ENCODE measurements around the gene KRT35.

The KRT35 gene

DNA sequence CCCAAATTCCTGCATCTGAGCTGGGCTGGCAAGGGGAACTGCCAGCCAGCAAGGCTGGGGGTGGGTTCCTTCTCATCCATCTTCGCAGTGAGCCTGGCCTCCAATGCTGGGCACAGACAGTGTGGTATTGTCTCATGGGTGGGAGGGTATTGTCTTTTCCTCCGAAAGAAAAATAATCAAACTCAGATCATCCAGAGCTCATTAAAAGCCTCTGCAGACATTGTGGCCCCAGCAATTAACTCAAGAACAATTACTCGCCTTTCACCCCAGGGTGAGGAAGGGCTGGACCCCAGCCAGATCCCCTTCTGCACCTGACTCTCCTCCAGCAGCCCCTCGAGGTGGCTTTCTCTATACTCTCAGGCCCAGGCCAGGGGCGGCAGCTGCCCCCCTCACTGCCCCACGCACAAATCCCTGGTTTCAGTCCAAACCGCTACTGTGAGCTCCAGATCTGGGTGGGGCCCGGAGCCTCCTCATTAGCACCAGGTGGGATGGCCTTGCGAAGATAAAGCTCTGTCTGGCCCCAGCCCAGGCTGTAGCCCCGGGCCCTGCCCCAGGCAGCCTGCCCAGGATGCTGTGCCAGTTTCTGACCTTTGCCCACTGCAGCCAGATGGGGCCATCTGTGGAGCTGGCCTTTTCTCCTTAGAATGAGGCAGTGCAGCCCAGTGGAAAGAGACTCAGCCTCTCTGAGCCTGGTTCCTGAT lies 40.0 kb upstream of the KRT35 start:
- Histone ChIP-seq H3K27ac (ENCODE audit: low read depth, low read length) (no peak overlapping the region), H3K27me3 (ENCODE audit: control insufficient read depth, insufficient read depth, low read length) (no peaks in the 10 kb centered on the region), H3K9ac (ENCODE audit: low read depth, low read length) (no peak overlapping the region), H3K9me3 (ENCODE audit: control insufficient read depth, insufficient read depth, low read length) (no peaks in the 10 kb centered on the region), H3K36me3 (ENCODE audit: control insufficient read depth, insufficient read depth, low read length) (peaks cover 33% of the 10 kb centered on the region), H3K4me1 (ENCODE audit: control insufficient read depth, insufficient read depth, low read length) (peaks cover 15% of the 10 kb centered on the region), H3K4me3 (ENCODE audit: low read depth, low read length) (no peak overlapping the region)

- no peak overlapping the region for H3K9ac ChIP-seq (ENCODE audit: low read depth, low read length)
These were observed 38.7 kb upstream of the KRT35 start for GRCh38 chr17:41519501-41520224.

DNA sequence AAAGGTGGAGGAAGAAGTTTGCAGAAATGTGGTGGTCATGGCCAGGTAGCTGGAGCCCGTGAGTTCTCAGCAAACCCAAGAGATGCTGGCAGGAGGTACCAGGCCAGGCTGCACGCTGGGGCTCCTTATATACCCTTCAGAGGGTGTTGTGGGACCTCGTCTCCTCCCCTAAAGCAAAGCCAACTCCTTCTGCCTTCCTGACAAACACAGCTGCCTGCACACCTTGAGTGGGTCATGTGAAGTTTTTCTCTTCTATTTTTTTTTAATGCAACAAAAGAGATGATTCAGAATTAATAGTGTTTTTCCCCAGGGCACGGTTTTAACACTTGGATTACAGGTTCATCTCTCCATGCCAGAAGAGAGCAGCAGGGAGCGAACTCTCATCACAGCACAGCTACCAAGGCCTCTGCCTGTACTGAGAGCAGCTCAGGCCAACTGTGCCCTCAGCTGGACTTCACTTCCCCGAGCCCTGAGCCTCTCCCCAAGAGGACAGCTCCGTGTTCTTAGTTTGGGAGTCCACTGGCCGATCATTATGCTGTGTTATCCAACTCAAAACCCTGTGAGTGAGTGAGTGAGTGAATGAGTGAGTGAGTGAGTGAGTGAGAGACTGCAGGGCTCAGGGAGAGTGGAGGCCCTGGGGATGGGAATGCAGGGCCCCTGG lies 38.0 kb upstream of the KRT35 start, which contains the start of gene KRT15:
TSS of gene KRT15 (minus strand) at position 102 of the 661 bp plus-strand sequence. CDS start at position 39, 63 bp downstream.
- no peak within 1 kb of the TSS for H3K27ac ChIP-seq (ENCODE audit: low read depth, low read length)
- no peak within 1 kb of the TSS for H3K9ac ChIP-seq (ENCODE audit: low read depth, low read length)
- peaks cover 15% of the 10 kb centered on the region for H3K4me1 ChIP-seq (ENCODE audit: control insufficient read depth, insufficient read depth, low read length)
- H3K27me3 ChIP-seq (ENCODE audit: control insufficient read depth, insufficient read depth, low read length) = no peaks in the 10 kb centered on the region
- no peaks in the 10 kb centered on the region for H3K9me3 ChIP-seq (ENCODE audit: control insufficient read depth, insufficient read depth, low read length)
- H3K36me3 ChIP-seq (ENCODE audit: control insufficient read depth, insufficient read depth, low read length) = peaks cover 15% of the 10 kb centered on the region
- H3K4me3 ChIP-seq (ENCODE audit: low read depth, low read length) = no peak within 1 kb of the TSS

More at GRCh38 chr17:41519501-41520224, 38.7 kb upstream of the KRT35 start:
- Histone ChIP-seq H3K36me3 (ENCODE audit: control insufficient read depth, insufficient read depth, low read length) (peaks cover 23% of the 10 kb centered on the region), H3K27ac (ENCODE audit: low read depth, low read length) (no peak overlapping the region), H3K9me3 (ENCODE audit: control insufficient read depth, insufficient read depth, low read length) (no peaks in the 10 kb centered on the region), H3K27me3 (ENCODE audit: control insufficient read depth, insufficient read depth, low read length) (no peaks in the 10 kb centered on the region), H3K4me1 (ENCODE audit: control insufficient read depth, insufficient read depth, low read length) (peaks cover 15% of the 10 kb centered on the region), H3K4me3 (ENCODE audit: low read depth, low read length) (no peak overlapping the region)

DNA sequence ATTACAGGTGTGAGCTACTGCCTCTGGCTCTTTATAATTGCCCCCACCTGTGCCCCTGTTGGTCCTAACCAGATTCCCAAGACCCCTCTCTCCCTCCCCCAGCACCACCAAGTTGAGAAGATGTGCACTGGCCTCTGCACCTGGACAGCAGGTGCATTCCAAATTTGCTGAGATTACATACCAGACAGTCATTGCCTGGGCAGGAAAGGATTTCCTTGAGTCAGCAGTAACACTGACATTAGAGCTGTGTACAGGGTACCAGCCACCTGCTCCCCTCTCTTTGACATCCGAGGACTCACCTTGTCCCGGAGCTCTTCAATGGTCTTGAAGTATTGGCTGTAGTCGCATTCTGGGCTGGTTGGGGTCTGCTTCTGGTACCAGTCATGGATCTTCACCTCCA lies 37.1 kb upstream of the KRT35 start:
- no peak overlapping the region for H3K4me3 ChIP-seq (ENCODE audit: low read depth, low read length)
- no peaks in the 10 kb centered on the region for H3K27me3 ChIP-seq (ENCODE audit: control insufficient read depth, insufficient read depth, low read length)
- no peak overlapping the region for H3K27ac ChIP-seq (ENCODE audit: low read depth, low read length)
- H3K36me3 ChIP-seq (ENCODE audit: control insufficient read depth, insufficient read depth, low read length) = peaks cover 7% of the 10 kb centered on the region
- H3K4me1 ChIP-seq (ENCODE audit: control insufficient read depth, insufficient read depth, low read length) = peaks cover 15% of the 10 kb centered on the region
- no peak overlapping the region for H3K9ac ChIP-seq (ENCODE audit: low read depth, low read length)
- H3K9me3 ChIP-seq (ENCODE audit: control insufficient read depth, insufficient read depth, low read length) = no peaks in the 10 kb centered on the region

DNA sequence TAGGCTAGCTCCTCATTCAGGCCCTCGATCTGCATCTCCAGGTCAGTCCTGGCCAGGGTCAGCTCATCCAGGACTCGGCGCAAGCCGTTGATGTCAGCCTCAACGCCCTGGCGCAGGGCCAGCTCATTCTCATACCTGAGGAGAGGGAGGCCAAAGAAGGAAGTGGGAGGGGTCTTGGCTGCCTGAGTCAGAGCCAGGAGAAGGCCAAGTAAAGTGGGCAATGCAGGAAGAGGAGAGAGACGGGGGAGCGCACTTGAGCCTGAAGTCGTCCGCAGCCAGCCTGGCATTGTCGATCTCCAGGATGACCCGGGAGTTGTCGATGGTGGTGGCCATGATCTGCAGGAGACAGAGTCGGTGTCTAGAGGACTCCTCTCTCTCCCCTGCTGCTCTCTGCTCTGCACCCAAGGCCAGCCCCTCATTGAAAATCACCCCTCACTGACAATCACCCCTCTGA lies 35.9 kb upstream of the KRT35 start:
- H3K36me3 ChIP-seq (ENCODE audit: control insufficient read depth, insufficient read depth, low read length) = no peaks in the 10 kb centered on the region
- no peak overlapping the region for H3K27ac ChIP-seq (ENCODE audit: low read depth, low read length)
- no peak overlapping the region for H3K4me3 ChIP-seq (ENCODE audit: low read depth, low read length)
- H3K4me1 ChIP-seq (ENCODE audit: control insufficient read depth, insufficient read depth, low read length) = peaks cover 6% of the 10 kb centered on the region
- H3K27me3 ChIP-seq (ENCODE audit: control insufficient read depth, insufficient read depth, low read length) = no peaks in the 10 kb centered on the region
- no peak overlapping the region; the same call in 1 of the 2 replicates for H3K9ac ChIP-seq (ENCODE audit: low read depth, low read length)
- H3K9me3 ChIP-seq (ENCODE audit: control insufficient read depth, insufficient read depth, low read length) = no peaks in the 10 kb centered on the region

DNA sequence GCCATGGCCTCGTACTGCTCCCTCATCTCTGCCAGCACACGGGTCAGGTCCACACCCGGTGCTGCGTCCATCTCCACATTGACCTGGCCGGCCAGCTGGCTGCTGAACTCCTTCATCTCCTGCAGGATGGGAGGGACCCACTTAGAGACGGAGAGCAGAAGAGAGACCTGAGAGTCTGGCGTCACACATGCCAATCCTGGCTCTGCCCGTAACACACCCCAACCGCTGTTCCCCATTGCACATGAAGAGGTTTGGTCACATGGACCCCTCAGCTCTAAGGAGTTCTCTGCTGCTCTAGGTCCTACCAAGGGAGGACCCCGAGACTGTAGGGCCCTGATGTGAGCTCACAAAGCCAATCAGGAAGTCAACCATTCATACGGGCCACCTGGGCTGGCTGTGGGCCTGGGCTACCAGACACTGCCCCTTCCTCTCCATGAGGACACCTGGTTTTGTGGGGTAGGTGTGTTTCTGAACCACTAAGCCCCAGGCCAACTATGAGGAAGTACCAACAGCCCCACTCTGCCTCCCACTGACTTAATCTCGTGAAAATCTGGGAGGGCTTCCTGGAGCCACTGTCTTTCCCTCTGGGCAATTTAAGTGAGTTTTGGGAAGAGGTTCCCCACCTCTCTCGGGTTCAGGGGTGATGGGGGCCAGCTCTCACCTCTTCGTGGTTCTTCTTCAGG lies 35.3 kb upstream of the KRT35 start:
- no peak overlapping the region for H3K9ac ChIP-seq (ENCODE audit: low read depth, low read length)
- no peaks in the 10 kb centered on the region for H3K4me1 ChIP-seq (ENCODE audit: control insufficient read depth, insufficient read depth, low read length)
- H3K36me3 ChIP-seq (ENCODE audit: control insufficient read depth, insufficient read depth, low read length) = no peaks in the 10 kb centered on the region
- H3K9me3 ChIP-seq (ENCODE audit: control insufficient read depth, insufficient read depth, low read length) = no peaks in the 10 kb centered on the region
- no peak overlapping the region for H3K27ac ChIP-seq (ENCODE audit: low read depth, low read length)
- H3K27me3 ChIP-seq (ENCODE audit: control insufficient read depth, insufficient read depth, low read length) = no peaks in the 10 kb centered on the region
- no peak overlapping the region for H3K4me3 ChIP-seq (ENCODE audit: low read depth, low read length)

- Histone ChIP-seq H3K36me3 (ENCODE audit: control insufficient read depth, insufficient read depth, low read length) (no peaks in the 10 kb centered on the region), H3K27me3 (ENCODE audit: control insufficient read depth, insufficient read depth, low read length) (no peaks in the 10 kb centered on the region), H3K9ac (ENCODE audit: low read depth, low read length) (no peak overlapping the region), H3K4me1 (ENCODE audit: control insufficient read depth, insufficient read depth, low read length) (0 out of 2 replicates have a peak, but pooled peaks cover 2% of the 10 kb centered on the region), H3K4me3 (ENCODE audit: low read depth, low read length) (no peak overlapping the region), H3K27ac (ENCODE audit: low read depth, low read length) (no peak overlapping the region), H3K9me3 (ENCODE audit: control insufficient read depth, insufficient read depth, low read length) (no peaks in the 10 kb centered on the region)
These were observed 32.2 kb upstream of the KRT35 start for GRCh38 chr17:41513168-41513547.

GRCh38 chr17:41512546-41513167 lies 31.7 kb upstream of the KRT35 start:
- no peak overlapping the region for H3K27ac ChIP-seq (ENCODE audit: low read depth, low read length)
- no peaks in the 10 kb centered on the region for H3K36me3 ChIP-seq (ENCODE audit: control insufficient read depth, insufficient read depth, low read length)

GRCh38 chr17:41511716-41512115 lies 30.8 kb upstream of the KRT35 start:
- no peak overlapping the region for H3K27ac ChIP-seq (ENCODE audit: low read depth, low read length)
- H3K9me3 ChIP-seq (ENCODE audit: control insufficient read depth, insufficient read depth, low read length) = no peaks in the 10 kb centered on the region
- no peaks in the 10 kb centered on the region for H3K27me3 ChIP-seq (ENCODE audit: control insufficient read depth, insufficient read depth, low read length)
- 0 out of 2 replicates have a peak, but pooled peaks cover 2% of the 10 kb centered on the region for H3K4me1 ChIP-seq (ENCODE audit: control insufficient read depth, insufficient read depth, low read length)
- no peak overlapping the region for H3K4me3 ChIP-seq (ENCODE audit: low read depth, low read length)
- H3K9ac ChIP-seq (ENCODE audit: low read depth, low read length) = no peak overlapping the region
- no peaks in the 10 kb centered on the region for H3K36me3 ChIP-seq (ENCODE audit: control insufficient read depth, insufficient read depth, low read length)

More at GRCh38 chr17:41512546-41513167, 31.7 kb upstream of the KRT35 start:
- H3K4me1 ChIP-seq (ENCODE audit: control insufficient read depth, insufficient read depth, low read length) = 0 out of 2 replicates have a peak, but pooled peaks cover 2% of the 10 kb centered on the region
- no peaks in the 10 kb centered on the region for H3K27me3 ChIP-seq (ENCODE audit: control insufficient read depth, insufficient read depth, low read length)
- H3K9ac ChIP-seq (ENCODE audit: low read depth, low read length) = no peak overlapping the region
- H3K9me3 ChIP-seq (ENCODE audit: control insufficient read depth, insufficient read depth, low read length) = no peaks in the 10 kb centered on the region
- H3K4me3 ChIP-seq (ENCODE audit: low read depth, low read length) = no peak overlapping the region

- Histone ChIP-seq H3K4me1 (ENCODE audit: control insufficient read depth, insufficient read depth, low read length) (0 out of 2 replicates have a peak, but pooled peaks cover 2% of the 10 kb centered on the region), H3K9ac (ENCODE audit: low read depth, low read length) (no peak overlapping the region), H3K4me3 (ENCODE audit: low read depth, low read length) (no peak overlapping the region), H3K27me3 (ENCODE audit: control insufficient read depth, insufficient read depth, low read length) (no peaks in the 10 kb centered on the region), H3K36me3 (ENCODE audit: control insufficient read depth, insufficient read depth, low read length) (no peaks in the 10 kb centered on the region), H3K27ac (ENCODE audit: low read depth, low read length) (no peak overlapping the region), H3K9me3 (ENCODE audit: control insufficient read depth, insufficient read depth, low read length) (no peaks in the 10 kb centered on the region)
These were observed 30.2 kb upstream of the KRT35 start for GRCh38 chr17:41511116-41511515.
